Astrocyte of the spinal cord (primary cell): ENCODE results near the gene PNPLA1.

Source experiments
- DNase-seq: peaks from one replicate; pipeline ENCODE4 v3.0.0; 2011; ENCODE audit warnings: low read depth, low spot score
- H3K4me3 ChIP-seq: 2 replicates; pipeline ENCODE4 v1.5.1; 2011; ENCODE audit warnings: low read depth, mild to moderate bottlenecking, low read length, moderate library complexity
- in situ Hi-C: cut with HindIII; loops from 2 replicates; pipeline ENCODE4 v1.10.0; 2017; ENCODE audit warnings: low sequenced_read_pairs
- TF ChIP-seq, protein P1 (sequence below): IDR thresholded peaks from 2 replicates; pipeline ENCODE4 v1.5.1; 2012; ENCODE audit warnings: low read depth, mild to moderate bottlenecking, low read length, inconsistent platforms

The PNPLA1 gene

DNA sequence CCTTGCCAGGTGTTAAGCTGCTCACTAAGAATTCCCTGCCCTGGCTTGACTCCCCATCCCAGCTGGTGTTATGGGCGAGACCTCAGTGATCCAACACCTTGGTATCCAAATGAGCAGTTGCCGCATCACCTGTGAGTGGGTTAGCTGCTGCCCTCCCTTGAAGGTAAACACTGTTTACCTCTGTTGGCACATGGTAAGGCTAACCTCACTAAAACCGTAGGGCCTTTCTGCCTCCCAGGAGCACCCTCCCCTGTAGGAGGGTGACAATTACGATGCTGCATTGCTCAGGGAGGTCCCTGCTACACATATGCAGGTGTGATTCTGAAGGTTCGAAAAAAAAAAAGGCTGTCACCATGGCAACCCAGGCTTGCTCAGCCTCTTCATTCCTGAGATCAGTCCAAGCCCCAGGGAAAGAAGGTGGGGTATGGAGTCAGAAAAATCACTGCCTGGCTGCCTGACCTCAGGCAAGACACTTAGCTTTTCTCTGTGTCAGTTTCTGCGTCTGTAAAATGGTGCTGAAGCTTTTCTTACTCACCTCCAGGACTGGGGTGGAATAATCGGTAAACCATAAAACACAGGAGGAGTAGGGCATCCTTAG lies 19.5 kb downstream of the PNPLA1 start:
- TF ChIP-seq, protein P1, sequence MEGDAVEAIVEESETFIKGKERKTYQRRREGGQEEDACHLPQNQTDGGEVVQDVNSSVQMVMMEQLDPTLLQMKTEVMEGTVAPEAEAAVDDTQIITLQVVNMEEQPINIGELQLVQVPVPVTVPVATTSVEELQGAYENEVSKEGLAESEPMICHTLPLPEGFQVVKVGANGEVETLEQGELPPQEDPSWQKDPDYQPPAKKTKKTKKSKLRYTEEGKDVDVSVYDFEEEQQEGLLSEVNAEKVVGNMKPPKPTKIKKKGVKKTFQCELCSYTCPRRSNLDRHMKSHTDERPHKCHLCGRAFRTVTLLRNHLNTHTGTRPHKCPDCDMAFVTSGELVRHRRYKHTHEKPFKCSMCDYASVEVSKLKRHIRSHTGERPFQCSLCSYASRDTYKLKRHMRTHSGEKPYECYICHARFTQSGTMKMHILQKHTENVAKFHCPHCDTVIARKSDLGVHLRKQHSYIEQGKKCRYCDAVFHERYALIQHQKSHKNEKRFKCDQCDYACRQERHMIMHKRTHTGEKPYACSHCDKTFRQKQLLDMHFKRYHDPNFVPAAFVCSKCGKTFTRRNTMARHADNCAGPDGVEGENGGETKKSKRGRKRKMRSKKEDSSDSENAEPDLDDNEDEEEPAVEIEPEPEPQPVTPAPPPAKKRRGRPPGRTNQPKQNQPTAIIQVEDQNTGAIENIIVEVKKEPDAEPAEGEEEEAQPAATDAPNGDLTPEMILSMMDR = no peak
- H3K4me3 ChIP-seq = no peak overlapping the region
- DNase-seq = no peak
- in situ Hi-C loops = no loop called here

DNA sequence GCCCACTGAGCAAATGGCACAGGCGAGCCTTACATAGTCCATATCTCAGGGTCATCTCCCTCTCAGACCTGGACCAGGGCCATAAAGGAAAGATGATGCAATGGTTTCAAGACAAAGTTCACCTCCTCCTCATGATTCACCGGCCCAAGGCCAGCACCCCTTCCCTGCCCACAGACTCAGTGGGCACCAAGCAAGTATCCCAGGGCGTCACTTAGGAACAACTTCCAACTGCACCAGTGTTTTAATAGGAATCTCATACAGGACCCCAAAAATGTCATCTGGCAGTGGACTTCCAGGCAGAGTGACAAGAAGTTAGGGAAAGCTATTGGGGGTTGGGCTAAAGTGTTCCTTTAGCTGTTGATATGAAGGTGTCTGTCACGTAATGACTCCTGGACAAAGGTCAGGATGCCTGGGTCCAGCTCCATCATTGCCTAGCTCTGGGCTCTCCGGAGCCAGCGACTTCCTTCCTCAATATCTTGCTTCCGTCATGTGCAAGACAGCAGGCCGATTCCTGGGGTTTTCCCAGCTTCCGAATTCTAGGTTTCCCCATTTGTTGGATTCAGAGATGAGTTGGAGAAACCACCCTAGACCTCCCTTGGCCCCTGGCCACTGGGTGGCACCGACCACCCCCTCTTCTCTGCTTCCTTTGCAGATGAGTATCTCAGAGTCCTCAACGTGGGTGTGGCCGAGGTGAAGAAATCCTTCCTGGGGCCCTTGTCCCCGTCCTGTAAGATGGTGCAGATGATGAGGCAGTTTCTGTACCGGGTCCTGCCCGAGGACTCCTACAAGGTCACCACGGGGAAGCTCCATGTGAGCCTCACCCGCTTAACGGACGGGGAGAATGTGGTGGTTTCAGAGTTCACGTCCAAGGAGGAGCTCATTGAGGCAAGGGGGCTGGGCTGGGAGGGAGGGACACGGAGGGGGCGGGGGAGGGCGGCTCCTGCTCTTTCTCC lies 21.1 kb downstream of the PNPLA1 start:
- TF ChIP-seq, protein P1 = no peak
- no peak for DNase-seq
- H3K4me3 ChIP-seq = no peak overlapping the region
- in situ Hi-C loops = no loop called here

DNA sequence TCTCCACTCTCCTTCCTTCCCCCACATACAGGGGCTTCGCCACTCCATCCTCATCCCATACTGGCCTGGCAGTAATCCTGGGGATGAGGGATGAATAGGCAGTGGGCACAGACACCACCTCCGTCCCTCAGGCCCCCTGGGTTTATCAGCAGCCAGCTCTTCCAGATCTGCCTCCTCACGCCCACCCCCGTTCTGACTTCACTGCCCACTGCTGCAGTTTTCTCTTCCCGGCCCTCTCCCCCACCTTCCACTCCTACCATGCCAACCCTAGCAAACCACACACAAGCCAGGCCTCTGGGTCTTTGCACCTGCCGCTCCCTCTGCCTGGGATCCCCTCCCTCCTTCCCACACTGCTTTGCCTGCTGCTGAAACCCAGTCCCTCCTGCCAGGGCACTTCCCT lies 22.3 kb downstream of the PNPLA1 start:
- in situ Hi-C loops = no loop called here
- no peak for DNase-seq
- no peak overlapping the region for H3K4me3 ChIP-seq
- TF ChIP-seq, protein P1 = no peak

DNA sequence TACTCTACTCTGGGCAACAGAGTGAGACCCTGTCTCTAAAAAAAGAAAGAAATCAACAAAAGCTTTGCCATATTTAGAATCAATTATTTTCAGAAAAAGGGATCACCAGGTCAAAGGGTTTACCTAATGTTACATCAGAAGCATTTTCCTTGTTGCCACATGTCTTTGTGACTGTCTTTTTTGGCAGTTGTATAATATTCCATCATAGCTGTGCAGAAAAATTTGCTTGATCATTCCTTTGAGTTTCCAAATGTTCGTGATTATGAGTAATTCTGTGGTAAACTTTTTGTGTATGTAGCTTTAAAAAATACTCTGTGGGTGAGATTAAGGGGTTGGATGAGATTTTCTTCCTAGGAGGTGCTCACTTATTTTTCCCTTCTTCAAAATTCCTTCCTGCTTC lies 26.4 kb downstream of the PNPLA1 start:
- DNase-seq = no peak
- TF ChIP-seq, protein P1 = no peak
- in situ Hi-C loops = no loop called here
- H3K4me3 ChIP-seq = no peak overlapping the region

DNA sequence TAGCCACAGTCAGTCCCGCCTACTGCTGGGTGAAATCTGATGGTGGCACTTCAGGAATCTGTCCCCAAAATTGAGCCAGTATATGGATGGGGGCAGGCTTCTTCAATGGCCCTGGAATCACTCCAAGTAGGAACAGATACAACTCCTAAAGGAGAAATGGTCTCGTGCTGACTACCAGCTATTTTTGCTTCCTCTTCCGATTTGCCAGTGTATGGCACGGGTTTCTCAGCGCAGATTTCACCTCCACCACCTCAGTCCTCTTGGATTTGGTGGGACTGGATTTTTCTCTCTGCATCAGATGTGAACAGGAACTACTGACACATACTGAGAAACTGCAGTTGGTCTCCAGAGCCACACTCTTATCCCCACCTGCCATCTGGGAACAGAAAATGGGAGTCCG lies 27.2 kb downstream of the PNPLA1 start:
- TF ChIP-seq, protein P1 = no peak
- DNase-seq = no peak
- H3K4me3 ChIP-seq = no peak overlapping the region
- in situ Hi-C loops = no loop called here

DNA sequence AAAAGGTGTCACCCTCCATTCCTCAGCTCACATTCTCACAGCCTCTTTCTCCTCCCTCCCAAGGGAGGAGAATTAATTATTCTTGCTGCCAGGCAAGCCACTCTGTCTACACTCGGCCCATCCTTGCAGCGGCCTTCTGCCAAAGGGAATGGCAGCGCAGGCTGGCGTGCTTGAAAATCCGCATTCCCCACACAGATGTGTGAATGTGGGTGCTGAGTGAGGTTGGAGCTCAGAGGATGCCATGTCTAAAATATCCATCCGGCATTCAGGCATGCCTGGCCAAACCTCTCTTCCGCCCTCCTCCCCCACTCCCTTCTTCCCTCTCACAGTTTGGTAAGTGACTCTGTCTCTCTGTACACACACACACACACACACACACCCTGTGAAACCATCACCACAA lies 27.7 kb downstream of the PNPLA1 start:
- no peak overlapping the region for H3K4me3 ChIP-seq
- no peak for DNase-seq
- TF ChIP-seq, protein P1 = no peak
- in situ Hi-C loops = no loop called here
